Thyroid gland (tissue), 4 donors: ENCODE measurements around the gene POU2AF3. TPM values are rescaled to one million over a fixed set of nuclear protein-coding genes. Genes with fewer than 3 reads are reported as not detected.

Source experiments
- DNase-seq, 2 donors: peaks; one replicate each; pipeline ENCODE4 v3.0.0-alpha.2; 2019
- H3K27ac ChIP-seq, 3 donors: fragments of 200-600 bp; sonication (generic); 1 replicate in 2 of 3; 2 replicates in 1 of 3; pipeline ENCODE4 v1.5.1; 2016 to 2019; ENCODE audit warnings: mild to moderate bottlenecking in 1 of 3, moderate library complexity in 1 of 3
- H3K27me3 ChIP-seq: fragments of 200-600 bp; sonication (generic); one replicate; pipeline ENCODE4 v1.5.1; 2019
- H3K36me3 ChIP-seq, 2 donors: fragments of 200-600 bp; sonication (generic); one replicate each; pipeline ENCODE4 v1.5.1; 2016 to 2019
- H3K4me1 ChIP-seq, 2 donors: fragments of 200-600 bp; sonication (generic); one replicate each; pipeline ENCODE4 v1.5.1; 2017 to 2019
- H3K4me3 ChIP-seq, 3 donors: fragments of 200-600 bp; sonication (generic); replicated peaks in 1 of 3; 1 replicate in 2 of 3; 2 replicates in 1 of 3; pipeline ENCODE4 v1.5.1; 2016; ENCODE audit warnings: mild to moderate bottlenecking in 1 of 3
- H3K9me3 ChIP-seq: fragments of 200-600 bp; sonication (generic); one replicate; pipeline ENCODE4 v1.5.1; 2017
- CTCF ChIP-seq, 6 experiments: fragments of 200-600 bp in 3 of 6; fragments of 450-650 bp in 3 of 6; sonication (generic) in 3 of 6; IDR thresholded peaks; one replicate each; pipeline ENCODE4 v1.5.1; 2016 to 2019; ENCODE audit warnings: antibody characterized with exemption in 6 of 6, mild to moderate bottlenecking in 2 of 6, inconsistent platforms in 1 of 6, moderate library complexity in 1 of 6
- POLR2A ChIP-seq, 2 donors: fragments of 450-650 bp; IDR thresholded peaks; one replicate each; pipeline ENCODE4 v1.6.1; 2017; ENCODE audit warnings: antibody characterized with exemption in 2 of 2, mild to moderate bottlenecking in 2 of 2, moderate library complexity in 1 of 2
- WGBS, 2 donors: methylation state at CpG; one replicate each; pipeline ENCODE4 v1.1.5; 2017; 5-methylcytosine and 5-hydroxymethylcytosine counted together
- intact Hi-C: fragments of 100-400 bp; cut with DNase I; formaldehyde crosslinking; loops from one replicate; pipeline ENCODE4 v1.15.1; 2023
- total RNA-seq, 4 donors: library from RNA; depleted of rRNA; stranded (reverse); fragments of >200 nt; gene quantifications; one replicate each; pipeline ENCODE4 v1.2.3, GENCODE V29; 2016

POU2AF3 gene
- 1 to 10 TPM in 3 of 4 donors, not detected in 1; 2.0 to 5.0 (median 4.6) TPM for total RNA-seq

GRCh38 chr11:111298413-111299100, at the start of gene POU2AF3:
Gene POU2AF3 (plus strand): TSS chr11:111298546. CDS start chr11:111298582, 36 bp downstream.
- peak within 1 kb of the TSS; percentile 90 to 95 (median 91) for H3K27ac ChIP-seq
- H3K4me1 ChIP-seq: peaks cover 41 to 46% of the 10 kb centered on the region in 2 donors
- H3K27me3 ChIP-seq: no peaks in the 10 kb centered on the region
- H3K36me3 ChIP-seq: no peaks in the 10 kb centered on the region
- DNase-seq: peak in 1 of 2 donors; percentile 20
- H3K4me3 ChIP-seq: peak within 1 kb of the TSS; percentile 55 to 66 (median 61)
- no peak for TF ChIP-seq CTCF (IDR thresholded peaks at IDR 0.05)
- TF ChIP-seq POLR2A (IDR thresholded peaks at IDR 0.05): no peak
- WGBS, 2 donors: 24 to 60% methylated on average over 8 to 19 of the region's 57 CpGs
- no peaks in the 10 kb centered on the region for H3K9me3 ChIP-seq
- intact Hi-C loops: loop anchor here (5.0 kb wide), 1 partner anchor 129 kb away; no protein-coding TSS in a partner anchor

GRCh38 chr11:111250936-111251335, 47.4 kb upstream of the POU2AF3 start:
- H3K27ac ChIP-seq: no peak overlapping the region
- no peaks in the 10 kb centered on the region for H3K9me3 ChIP-seq
- no peaks in the 10 kb centered on the region for H3K4me1 ChIP-seq
- no peak overlapping the region for H3K4me3 ChIP-seq
- no peak for DNase-seq
- H3K36me3 ChIP-seq: no peaks in the 10 kb centered on the region
- no peaks in the 10 kb centered on the region for H3K27me3 ChIP-seq
- TF ChIP-seq CTCF (IDR thresholded peaks at IDR 0.05) (no peak), POLR2A (IDR thresholded peaks at IDR 0.05) (no peak)
- intact Hi-C loops: no loop called here
- 82 to 87% methylated on average over 2 of the region's 2 CpGs for WGBS, 2 donors

GRCh38 chr11:111253131-111253530, 45.2 kb upstream of the POU2AF3 start:
- Histone ChIP-seq H3K4me1 (no peaks in the 10 kb centered on the region), H3K27ac (no peak overlapping the region), H3K36me3 (no peaks in the 10 kb centered on the region), H3K9me3 (no peaks in the 10 kb centered on the region), H3K27me3 (no peaks in the 10 kb centered on the region), H3K4me3 (no peak overlapping the region)
- 89 to 90% methylated on average over 1 of the region's 1 CpG for WGBS, 2 donors
- intact Hi-C loops: no loop called here
- no peak for DNase-seq
- TF ChIP-seq POLR2A (IDR thresholded peaks at IDR 0.05) (no peak), CTCF (IDR thresholded peaks at IDR 0.05) (no peak)

- Histone ChIP-seq H3K36me3 (no peaks in the 10 kb centered on the region), H3K4me3 (no peak overlapping the region), H3K4me1 (no peaks in the 10 kb centered on the region), H3K27me3 (no peaks in the 10 kb centered on the region), H3K27ac (no peak overlapping the region), H3K9me3 (no peaks in the 10 kb centered on the region)
- TF ChIP-seq CTCF (IDR thresholded peaks at IDR 0.05) (no peak), POLR2A (IDR thresholded peaks at IDR 0.05) (no peak)
- intact Hi-C loops: no loop called here
- 86 to 92% methylated on average over 5 of the region's 5 CpGs for WGBS, 2 donors
- DNase-seq: no peak
These were observed 44.7 kb upstream of the POU2AF3 start for GRCh38 chr11:111253630-111254029.

- Histone ChIP-seq H3K27me3 (no peaks in the 10 kb centered on the region), H3K9me3 (no peaks in the 10 kb centered on the region), H3K36me3 (no peaks in the 10 kb centered on the region), H3K4me3 (no peak overlapping the region), H3K27ac (no peak overlapping the region), H3K4me1 (no peaks in the 10 kb centered on the region)
- whole genome bisulfite sequencing, 2 donors: 93 to 96% methylated on average over 4 of the region's 4 CpGs
- TF ChIP-seq CTCF (IDR thresholded peaks at IDR 0.05) (no peak), POLR2A (IDR thresholded peaks at IDR 0.05) (no peak)
- intact Hi-C loops: no loop called here
- DNase-seq: no peak
These were observed 40.3 kb upstream of the POU2AF3 start for GRCh38 chr11:111258046-111258445.
